Skin epidermis (tissue), 12 donors: ENCODE measurements around the gene HRK.
"Not testable (repeated sequence)": the region's sequence is repeated elsewhere in the genome, so short reads cannot be mapped to it uniquely, and the experiment has no call there.

Source experiments
- H3K27ac ChIP-seq, 21 experiments: fragments of 200-600 bp; sonication (generic) in 11 of 21; one replicate each; pipeline ENCODE4 v1.5.0; 2020; ENCODE audit warnings: mild to moderate bottlenecking in 3 of 21, inconsistent platforms in 2 of 21, moderate library complexity in 2 of 21
- H3K4me3 ChIP-seq, 7 experiments: fragments of 200-600 bp; sonication (generic) in 2 of 7; one replicate each; pipeline ENCODE4 v1.5.0; 2020; ENCODE audit warnings: inconsistent platforms in 2 of 7, mild to moderate bottlenecking in 2 of 7, moderate library complexity in 1 of 7

The HRK gene

GRCh38 chr12:116833474-116833873 lies 47.8 kb downstream of the HRK start:
- Histone ChIP-seq H3K4me3 (no peak overlapping the region), H3K27ac (no peak overlapping the region)

GRCh38 chr12:116832353-116832752 lies 48.9 kb downstream of the HRK start:
- H3K27ac ChIP-seq, result no peak overlapping the region
- H3K4me3 ChIP-seq, result no peak overlapping the region

- H3K4me3 ChIP-seq, result no peak overlapping the region
- H3K27ac ChIP-seq, result no peak overlapping the region
These were observed 53.8 kb downstream of the HRK start for GRCh38 chr12:116827432-116827831.

- no peak overlapping the region for H3K27ac ChIP-seq
- no peak overlapping the region for H3K4me3 ChIP-seq
These were observed 60.0 kb downstream of the HRK start for GRCh38 chr12:116821291-116821690.

- H3K4me3 ChIP-seq, result no peak overlapping the region
- no peak overlapping the region for H3K27ac ChIP-seq
These were observed 61.1 kb downstream of the HRK start for GRCh38 chr12:116820064-116820656.

- H3K4me3 ChIP-seq, result peak overlapping the region; percentile 47 to 81 (median 77)
- peak overlapping the region; percentile 27 to 95 (median 87) for H3K27ac ChIP-seq
These were observed 62.1 kb downstream of the HRK start for GRCh38 chr12:116818948-116819832.

- H3K4me3 ChIP-seq, result peak overlapping the region; percentile 47 to 81 (median 77)
- H3K27ac ChIP-seq, result peak overlapping the region in 17 of 21 experiments; percentile 77 to 95 (median 87)
These were observed 62.8 kb downstream of the HRK start for GRCh38 chr12:116818341-116818856.

GRCh38 chr12:116814766-116815165 lies 66.5 kb downstream of the HRK start:
- H3K4me3 ChIP-seq, H3K27ac ChIP-seq: not testable (repeated sequence)

GRCh38 chr12:116813271-116814041 lies 67.8 kb downstream of the HRK start:
- no peak overlapping the region for H3K4me3 ChIP-seq
- H3K27ac ChIP-seq, result no peak overlapping the region

GRCh38 chr12:116812238-116812637 lies 69.0 kb downstream of the HRK start:
- Histone ChIP-seq H3K27ac (no peak overlapping the region), H3K4me3 (no peak overlapping the region)

GRCh38 chr12:116808113-116809105 lies 72.8 kb downstream of the HRK start:
- Histone ChIP-seq H3K4me3 (no peak overlapping the region), H3K27ac (no peak overlapping the region)

GRCh38 chr12:116807546-116807945 lies 73.7 kb downstream of the HRK start:
- no peak overlapping the region for H3K27ac ChIP-seq
- H3K4me3 ChIP-seq, result no peak overlapping the region

- no peak overlapping the region for H3K27ac ChIP-seq
- H3K4me3 ChIP-seq, result no peak overlapping the region
These were observed 74.3 kb downstream of the HRK start for GRCh38 chr12:116806845-116807440.
